Measurements from ENCODE around the gene ITPR1.

The ITPR1 gene

GRCh38 chr3:4804161-4805058 lies 311.3 kb downstream of the ITPR1 start:
- Histone ChIP-seq H3K27me3 (replicated peaks; ENCODE audit: control insufficient read depth, insufficient read depth, low read length) (no peaks in the 10 kb centered on the region), H3K9ac (ENCODE audit: low read length) (no peak overlapping the region), H3K36me3 (ENCODE audit: control insufficient read depth, insufficient read depth, low read length, severe bottlenecking) (no peaks in the 10 kb centered on the region), H3K4me1 (ENCODE audit: control insufficient read depth, insufficient read depth, low read length) (no peaks in the 10 kb centered on the region), H3K9me3 (ENCODE audit: control insufficient read depth, low read length) (no peaks in the 10 kb centered on the region), H3K4me3 (ENCODE audit: low read length) (no peak overlapping the region)
- no peak for DNase-seq (ENCODE audit: low read depth)

DNA sequence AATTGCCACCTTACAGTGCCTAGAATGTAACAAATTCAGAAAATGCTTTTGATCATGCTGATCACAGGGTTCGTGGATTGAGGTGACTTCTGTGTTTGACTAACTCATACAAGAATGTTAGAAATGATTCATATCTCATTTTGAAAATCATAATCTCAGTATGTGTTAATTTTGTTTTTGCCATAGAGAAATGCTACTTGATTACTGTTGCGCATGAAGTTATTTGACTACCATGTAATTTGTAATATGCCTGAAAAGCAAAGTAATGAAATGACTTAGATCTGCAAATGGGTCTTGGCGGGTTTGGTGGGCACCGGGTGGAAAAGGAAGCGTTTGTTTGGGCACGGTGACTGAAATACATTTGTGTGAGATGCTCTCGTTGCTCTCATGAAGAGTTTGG lies 312.5 kb downstream of the ITPR1 start:
- Histone ChIP-seq H3K4me3 (ENCODE audit: low read length) (no peak overlapping the region), H3K27me3 (replicated peaks; ENCODE audit: control insufficient read depth, insufficient read depth, low read length) (no peaks in the 10 kb centered on the region), H3K9me3 (ENCODE audit: control insufficient read depth, low read length) (no peaks in the 10 kb centered on the region), H3K36me3 (ENCODE audit: control insufficient read depth, insufficient read depth, low read length, severe bottlenecking) (no peaks in the 10 kb centered on the region), H3K9ac (ENCODE audit: low read length) (no peak overlapping the region), H3K4me1 (ENCODE audit: control insufficient read depth, insufficient read depth, low read length) (no peaks in the 10 kb centered on the region)
- no peak for DNase-seq (ENCODE audit: low read depth)

DNA sequence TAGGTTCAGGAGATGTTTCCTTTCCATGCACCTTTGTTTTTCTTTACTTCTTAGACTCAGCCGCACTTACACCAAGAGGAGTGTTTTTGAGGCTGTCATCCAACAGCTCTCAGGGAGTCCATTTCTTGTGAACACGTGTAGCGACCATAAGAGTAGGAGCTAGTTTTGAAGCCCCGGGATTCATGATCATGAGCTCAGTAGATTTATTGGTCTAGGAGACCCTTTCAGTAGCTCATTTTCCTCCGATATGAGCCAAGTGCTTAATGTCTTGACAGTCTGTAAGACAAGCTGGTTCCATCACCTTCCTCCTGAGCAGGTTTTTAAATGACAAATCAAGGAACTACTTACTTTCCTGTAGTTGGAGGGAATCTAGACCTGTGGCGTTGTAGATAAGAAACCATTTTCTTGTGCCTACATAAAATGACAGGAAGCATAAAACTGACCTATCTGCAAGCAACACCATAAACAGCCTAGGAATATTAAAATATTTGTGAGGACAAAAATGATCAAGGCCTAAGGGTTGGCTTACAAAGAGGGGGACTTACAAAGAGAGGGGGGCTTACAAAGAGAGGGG lies 313.5 kb downstream of the ITPR1 start:
- Histone ChIP-seq H3K9ac (ENCODE audit: low read length) (no peak overlapping the region), H3K4me3 (ENCODE audit: low read length) (no peak overlapping the region), H3K9me3 (ENCODE audit: control insufficient read depth, low read length) (no peaks in the 10 kb centered on the region), H3K36me3 (ENCODE audit: control insufficient read depth, insufficient read depth, low read length, severe bottlenecking) (no peaks in the 10 kb centered on the region), H3K27me3 (replicated peaks; ENCODE audit: control insufficient read depth, insufficient read depth, low read length) (no peaks in the 10 kb centered on the region), H3K4me1 (ENCODE audit: control insufficient read depth, insufficient read depth, low read length) (no peaks in the 10 kb centered on the region)
- DNase-seq (ENCODE audit: low read depth): no peak

- DNase-seq (ENCODE audit: low read depth): no peak
Observed at GRCh38 chr3:4807381-4808280, 314.5 kb downstream of the ITPR1 start.

DNA sequence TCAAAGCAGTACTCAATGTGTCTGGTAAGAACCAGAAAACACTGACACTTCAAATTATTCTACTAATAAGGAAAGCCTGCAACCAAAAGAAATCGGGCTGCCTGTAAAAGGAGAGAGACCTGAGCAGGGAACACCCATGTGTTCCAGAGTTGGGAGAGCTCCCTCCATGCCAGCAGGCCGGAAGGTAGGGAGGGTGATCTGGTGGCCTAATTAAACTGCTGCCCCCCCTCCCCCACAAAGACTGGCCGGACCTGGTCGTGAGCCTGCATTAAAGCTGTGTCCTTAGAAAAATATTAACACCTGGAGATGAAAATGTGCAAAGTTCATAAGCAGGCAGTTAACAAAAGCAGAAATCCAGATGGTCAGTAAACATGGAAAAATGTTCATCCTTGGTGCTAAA lies 315.5 kb downstream of the ITPR1 start:
- Histone ChIP-seq H3K27me3 (replicated peaks; ENCODE audit: control insufficient read depth, insufficient read depth, low read length) (no peaks in the 10 kb centered on the region), H3K36me3 (ENCODE audit: control insufficient read depth, insufficient read depth, low read length, severe bottlenecking) (peaks cover under 1% of the 10 kb centered on the region), H3K9me3 (ENCODE audit: control insufficient read depth, low read length) (no peaks in the 10 kb centered on the region)

More at GRCh38 chr3:4807381-4808280, 314.5 kb downstream of the ITPR1 start:
- no peaks in the 10 kb centered on the region for H3K4me1 ChIP-seq (ENCODE audit: control insufficient read depth, insufficient read depth, low read length)
- no peaks in the 10 kb centered on the region for H3K27me3 ChIP-seq (replicated peaks; ENCODE audit: control insufficient read depth, insufficient read depth, low read length)
- H3K36me3 ChIP-seq (ENCODE audit: control insufficient read depth, insufficient read depth, low read length, severe bottlenecking): no peaks in the 10 kb centered on the region
- no peaks in the 10 kb centered on the region for H3K9me3 ChIP-seq (ENCODE audit: control insufficient read depth, low read length)
- H3K9ac ChIP-seq (ENCODE audit: low read length): no peak overlapping the region
- H3K4me3 ChIP-seq (ENCODE audit: low read length): no peak overlapping the region

GRCh38 chr3:4809922-4810321 lies 316.8 kb downstream of the ITPR1 start:
- DNase-seq (ENCODE audit: low read depth): peak; percentile 47

More for the DNA sequence above, 315.5 kb downstream of the ITPR1 start:
- Histone ChIP-seq H3K4me1 (ENCODE audit: control insufficient read depth, insufficient read depth, low read length) (no peaks in the 10 kb centered on the region), H3K9ac (ENCODE audit: low read length) (no peak overlapping the region), H3K4me3 (ENCODE audit: low read length) (no peak overlapping the region)
- DNase-seq (ENCODE audit: low read depth): no peak

DNA sequence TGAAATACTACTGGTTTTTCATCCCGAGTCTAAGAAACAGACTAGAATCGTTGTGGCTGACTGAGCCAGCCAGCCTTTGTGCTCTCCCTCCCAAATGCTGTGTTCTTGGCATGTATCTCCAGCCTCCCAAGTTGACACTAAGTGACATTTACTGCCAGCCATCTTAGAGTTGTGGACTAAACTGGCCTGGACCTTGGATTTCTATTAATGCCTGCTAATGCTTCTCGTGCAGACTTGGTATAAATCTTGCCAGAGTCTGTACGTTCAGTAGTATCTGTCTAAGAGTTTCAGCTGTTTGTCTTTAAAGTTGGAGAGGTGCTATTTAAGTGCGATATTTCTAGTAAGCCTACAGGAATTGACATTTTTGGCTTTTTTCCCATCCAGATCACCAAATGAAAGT lies 319.4 kb downstream of the ITPR1 start:
- Histone ChIP-seq H3K36me3 (ENCODE audit: control insufficient read depth, insufficient read depth, low read length, severe bottlenecking) (peaks cover 6% of the 10 kb centered on the region), H3K4me1 (ENCODE audit: control insufficient read depth, insufficient read depth, low read length) (no peaks in the 10 kb centered on the region), H3K9ac (ENCODE audit: low read length) (no peak overlapping the region), H3K27me3 (replicated peaks; ENCODE audit: control insufficient read depth, insufficient read depth, low read length) (no peaks in the 10 kb centered on the region), H3K4me3 (ENCODE audit: low read length) (no peak overlapping the region), H3K9me3 (ENCODE audit: control insufficient read depth, low read length) (peaks cover 15% of the 10 kb centered on the region)
- DNase-seq (ENCODE audit: low read depth): no peak

More at GRCh38 chr3:4809922-4810321, 316.8 kb downstream of the ITPR1 start:
- H3K27me3 ChIP-seq (replicated peaks; ENCODE audit: control insufficient read depth, insufficient read depth, low read length): no peaks in the 10 kb centered on the region
- H3K9ac ChIP-seq (ENCODE audit: low read length): no peak overlapping the region
- no peak overlapping the region for H3K4me3 ChIP-seq (ENCODE audit: low read length)
- H3K36me3 ChIP-seq (ENCODE audit: control insufficient read depth, insufficient read depth, low read length, severe bottlenecking): peaks cover 3% of the 10 kb centered on the region
- H3K4me1 ChIP-seq (ENCODE audit: control insufficient read depth, insufficient read depth, low read length): no peaks in the 10 kb centered on the region
- no peaks in the 10 kb centered on the region for H3K9me3 ChIP-seq (ENCODE audit: control insufficient read depth, low read length)

- no peaks in the 10 kb centered on the region for H3K4me1 ChIP-seq (ENCODE audit: control insufficient read depth, insufficient read depth, low read length)
- H3K27me3 ChIP-seq (replicated peaks; ENCODE audit: control insufficient read depth, insufficient read depth, low read length): no peaks in the 10 kb centered on the region
- H3K9ac ChIP-seq (ENCODE audit: low read length): no peak overlapping the region
- peaks cover 15% of the 10 kb centered on the region for H3K36me3 ChIP-seq (ENCODE audit: control insufficient read depth, insufficient read depth, low read length, severe bottlenecking)
- DNase-seq (ENCODE audit: low read depth): no peak
- H3K9me3 ChIP-seq (ENCODE audit: control insufficient read depth, low read length): peaks cover 20% of the 10 kb centered on the region
- no peak overlapping the region for H3K4me3 ChIP-seq (ENCODE audit: low read length)
Observed at GRCh38 chr3:4813909-4814304, 320.8 kb downstream of the ITPR1 start.

GRCh38 chr3:4814305-4814903 lies 321.3 kb downstream of the ITPR1 start:
- Histone ChIP-seq H3K4me3 (ENCODE audit: low read length) (no peak overlapping the region), H3K36me3 (ENCODE audit: control insufficient read depth, insufficient read depth, low read length, severe bottlenecking) (peaks cover 15% of the 10 kb centered on the region), H3K9ac (ENCODE audit: low read length) (no peak overlapping the region), H3K4me1 (ENCODE audit: control insufficient read depth, insufficient read depth, low read length) (no peaks in the 10 kb centered on the region), H3K9me3 (ENCODE audit: control insufficient read depth, low read length) (peaks cover 20% of the 10 kb centered on the region), H3K27me3 (replicated peaks; ENCODE audit: control insufficient read depth, insufficient read depth, low read length) (no peaks in the 10 kb centered on the region)
- no peak for DNase-seq (ENCODE audit: low read depth)

DNA sequence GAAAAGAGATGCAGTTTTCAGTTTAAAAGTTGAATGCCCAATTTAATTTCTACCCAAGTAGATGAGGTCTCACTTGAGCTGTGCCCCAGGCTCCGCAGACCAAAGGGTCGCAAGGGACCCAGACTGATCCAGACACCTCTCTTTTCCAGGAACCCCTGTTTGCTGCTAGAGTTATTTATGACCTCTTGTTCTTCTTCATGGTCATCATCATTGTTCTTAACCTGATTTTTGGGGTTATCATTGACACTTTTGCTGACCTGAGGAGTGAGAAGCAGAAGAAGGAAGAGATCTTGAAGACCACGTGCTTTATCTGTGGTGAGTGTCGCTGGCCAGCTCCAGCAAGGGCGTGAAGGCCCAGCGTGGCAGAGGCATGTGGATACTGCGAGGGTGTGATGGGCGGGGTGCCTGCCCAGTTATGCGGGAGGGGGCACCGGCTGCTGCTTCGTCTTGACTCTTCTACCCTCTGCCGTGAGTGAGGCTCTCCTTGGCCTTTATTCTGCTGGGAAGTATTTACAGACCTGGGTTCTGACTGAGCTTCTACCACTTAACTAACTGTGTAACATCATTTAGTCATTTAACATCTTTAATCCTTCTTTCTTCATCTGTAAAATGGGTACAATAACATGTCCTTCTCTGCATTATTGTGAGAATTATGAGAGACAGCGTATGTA lies 321.9 kb downstream of the ITPR1 start:
- Histone ChIP-seq H3K27me3 (replicated peaks; ENCODE audit: control insufficient read depth, insufficient read depth, low read length) (no peaks in the 10 kb centered on the region), H3K9me3 (ENCODE audit: control insufficient read depth, low read length) (peaks cover 20% of the 10 kb centered on the region), H3K36me3 (ENCODE audit: control insufficient read depth, insufficient read depth, low read length, severe bottlenecking) (peaks cover 15% of the 10 kb centered on the region), H3K4me1 (ENCODE audit: control insufficient read depth, insufficient read depth, low read length) (no peaks in the 10 kb centered on the region), H3K4me3 (ENCODE audit: low read length) (no peak overlapping the region), H3K9ac (ENCODE audit: low read length) (no peak overlapping the region)
- no peak for DNase-seq (ENCODE audit: low read depth)

Measured in adipocyte (in vitro differentiated cells).